ENCODE measurements around the gene FADS2.

GRCh38 chr11:61832207-61832606 lies 4.1 kb downstream of the FADS2 start:
- no peak for TF ChIP-seq CTCF (IDR thresholded peaks at IDR 0.05)
- TF ChIP-seq POLR2A (IDR thresholded peaks at IDR 0.05) = no peak
